ENCODE data around the gene CELF2. TPM values are rescaled to one million over a fixed set of nuclear protein-coding genes. Genes with fewer than 3 reads are reported as not detected.

Gene CELF2
- total RNA-seq, 1 experiment from 2014 or later: 28.7 TPM

GRCh38 chr10:11049806-11050205, 32.1 kb downstream of the CELF2 start:
- Mint-ChIP-seq H3K4me3 (no peak overlapping the region), H3K27ac (0 out of 7 replicates have a peak overlapping the region, but pooled peaks of 1 of the 3 experiments have one; percentile 55), H3K27me3 (ENCODE audit: low read depth) (no peaks in the 10 kb centered on the region), H3K36me3 (ENCODE audit: insufficient read depth in 1 of 3, low read depth in 3 of 3) (peaks cover 0 to 6% (median 0%) of the 10 kb centered on the region in 3 experiments; a peak in 2 of 7 replicates), H3K9me3 (no peaks in the 10 kb centered on the region; a peak in 1 of 5 replicates), H3K4me1 (peaks cover 32 to 33% of the 10 kb centered on the region in 2 experiments)
- H3K14ac ChIP-seq (ENCODE audit: insufficient read depth, low read length): no peak overlapping the region
- H3K18ac ChIP-seq (ENCODE audit: insufficient read length, low read depth, low read length): no peak overlapping the region
- H4K5ac ChIP-seq (ENCODE audit: insufficient read length, low read depth, low read length): no peak overlapping the region
- H4K8ac ChIP-seq (replicated peaks; ENCODE audit: insufficient read length, low read depth, low read length): no peak overlapping the region
- no peak overlapping the region for H3K23ac ChIP-seq (ENCODE audit: insufficient read length, low read depth, low read length)
- no peaks in the 10 kb centered on the region for H3K27me3 ChIP-seq (ENCODE audit: insufficient read depth, low read length)
- H2BK120ac ChIP-seq (ENCODE audit: low read depth, low read length, poor library complexity, severe bottlenecking): no peak overlapping the region
- no peak overlapping the region for H2AK5ac ChIP-seq (ENCODE audit: insufficient read length, low read length)
- no peak overlapping the region for H3T11ph ChIP-seq (ENCODE audit: low read length)
- no peak overlapping the region for H3K4me2 ChIP-seq (ENCODE audit: insufficient read depth, insufficient read length, low read length)
- no peak overlapping the region for H2BK12ac ChIP-seq (ENCODE audit: insufficient read length, low read depth, low read length)
- no peak for DNase-seq
- H3K56ac ChIP-seq (ENCODE audit: insufficient read length, low read depth, low read length): no peak overlapping the region
- H3K4ac ChIP-seq (ENCODE audit: low read depth, low read length): no peak overlapping the region
- no peaks in the 10 kb centered on the region for H4K20me1 ChIP-seq (ENCODE audit: control insufficient read depth, insufficient read depth, insufficient read length)
- no peak overlapping the region for H4K91ac ChIP-seq (ENCODE audit: insufficient read length, low read depth, low read length)
- H2AFZ ChIP-seq (ENCODE audit: low read length): no peak overlapping the region
- no peak overlapping the region for H3K27ac ChIP-seq (ENCODE audit: insufficient read length, low read depth, low read length)
- H2BK20ac ChIP-seq (ENCODE audit: low read depth, low read length, poor library complexity, severe bottlenecking): no peak overlapping the region
- H3K79me1 ChIP-seq (ENCODE audit: insufficient read depth, low read depth, low read length, poor library complexity, severe bottlenecking): no peaks in the 10 kb centered on the region
- no peaks in the 10 kb centered on the region for H3K23me2 ChIP-seq (ENCODE audit: insufficient read length, low read depth, low read length, poor library complexity, severe bottlenecking)
- no peak overlapping the region for H3K9ac ChIP-seq (ENCODE audit: extremely low read depth, insufficient read length, low read length)
- no peak overlapping the region for H2BK15ac ChIP-seq (ENCODE audit: low read depth, low read length)
- H3K79me2 ChIP-seq (ENCODE audit: insufficient read depth, low read length): no peaks in the 10 kb centered on the region
- TF ChIP-seq CTCF (conservative IDR thresholded peaks at IDR 0.05): no peak
- H2BK5ac ChIP-seq (ENCODE audit: insufficient read length, low read length): no peak overlapping the region
- H3K9me3 ChIP-seq (ENCODE audit: control insufficient read depth, low read depth, low read length): no peaks in the 10 kb centered on the region
- H3K4me1 ChIP-seq (ENCODE audit: insufficient read depth, low read length): no peaks in the 10 kb centered on the region; the same call in 1 of the 2 replicates
- no CpG with 5 or more reads among the region's 5 CpGs for WGBS (ENCODE audit: extremely low coverage, insufficient read length, low lambda C conversion rate)
